RCC 7860 (cell line): ENCODE data around the gene DNAJC2.
A peak's percentile ranks its signal among the peaks of the same experiment; 100 is the strongest.

Source experiments
- DNase-seq: peaks from one replicate; pipeline ENCODE4 v3.0.0-alpha.2; 2015; ENCODE audit warnings: low spot score
- FAIRE-seq: peaks from 2 replicates; lab custom pipeline; 2012; peaks lifted over from hg19 to GRCh38; lab: Jason Lieb, UNC

DNAJC2 gene

GRCh38 chr7:103344453-103345149 is at the start of gene DNAJC2:
Gene DNAJC2, minus strand, starts transcription at chr7:103344767. Its CDS starts 145 bp downstream, at chr7:103344622.
- DNase-seq (peak; percentile 91), FAIRE-seq (peak; percentile 67)

GRCh38 chr7:103391976-103392375 is 47.4 kb upstream of the DNAJC2 start:
- FAIRE-seq (no peak), DNase-seq (no peak)

GRCh38 chr7:103391150-103391549 is 46.6 kb upstream of the DNAJC2 start:
- DNase-seq (no peak), FAIRE-seq (no peak)

- DNase-seq (no peak), FAIRE-seq (no peak)
Measured at GRCh38 chr7:103389263-103389662, 44.7 kb upstream of the DNAJC2 start.

GRCh38 chr7:103388469-103389140 is 44.0 kb upstream of the DNAJC2 start:
- FAIRE-seq (no peak), DNase-seq (no peak)

GRCh38 chr7:103387242-103387641 is 42.7 kb upstream of the DNAJC2 start:
- FAIRE-seq = no peak

GRCh38 chr7:103382032-103382402 is 37.5 kb upstream of the DNAJC2 start:
- FAIRE-seq (no peak), DNase-seq (no peak)

More at GRCh38 chr7:103387242-103387641, 42.7 kb upstream of the DNAJC2 start:
- DNase-seq = no peak

- no peak for DNase-seq
- FAIRE-seq = no peak
Measured at GRCh38 chr7:103381280-103382031, 36.9 kb upstream of the DNAJC2 start.

- no peak for FAIRE-seq
- DNase-seq = no peak
Measured at GRCh38 chr7:103380395-103381191, 36.0 kb upstream of the DNAJC2 start.

- FAIRE-seq (no peak), DNase-seq (no peak)
Measured at GRCh38 chr7:103379270-103379975, 34.9 kb upstream of the DNAJC2 start.

- no peak for FAIRE-seq
Measured at GRCh38 chr7:103373866-103374643, 29.5 kb upstream of the DNAJC2 start.

GRCh38 chr7:103369432-103369831 is 24.9 kb upstream of the DNAJC2 start:
- FAIRE-seq (no peak), DNase-seq (no peak)

More at GRCh38 chr7:103373866-103374643, 29.5 kb upstream of the DNAJC2 start:
- no peak for DNase-seq

- FAIRE-seq = no peak
- no peak for DNase-seq
Measured at GRCh38 chr7:103349805-103350204, 5.2 kb upstream of the DNAJC2 start.

- FAIRE-seq = no peak
Measured at GRCh38 chr7:103348959-103349358, 4.4 kb upstream of the DNAJC2 start.

GRCh38 chr7:103348452-103348851 is 3.9 kb upstream of the DNAJC2 start:
- no peak for DNase-seq
- FAIRE-seq = no peak

More at GRCh38 chr7:103348959-103349358, 4.4 kb upstream of the DNAJC2 start:
- DNase-seq = no peak

- FAIRE-seq = peak; percentile 58
- peak; percentile 85 for DNase-seq
Measured at GRCh38 chr7:103347507-103348267, 3.1 kb upstream of the DNAJC2 start, which contains the start of gene PSMC2. Gene PSMC2, plus strand, starts transcription at chr7:103347643. Its CDS starts 69 bp downstream, at chr7:103347712.

- DNase-seq (no peak), FAIRE-seq (no peak)
Measured at GRCh38 chr7:103346396-103346795, 1.8 kb upstream of the DNAJC2 start.

- DNase-seq = no peak
Measured at GRCh38 chr7:103343758-103344452, 662 bp downstream of the DNAJC2 start.

More at GRCh38 chr7:103343758-103344452, 662 bp downstream of the DNAJC2 start:
- FAIRE-seq = no peak
